Naive thymus-derived CD8-positive, alpha-beta T cell (primary cell): ENCODE results near the gene SCO2. TPM values are rescaled to one million over a fixed set of nuclear protein-coding genes. Genes with fewer than 3 reads are reported as not detected.
A peak's percentile ranks its signal among the peaks of the same experiment; 100 is the strongest.

Experiments
- ATAC-seq, 2 donors: fragments of 150-1000 bp; cut with Tn5 transposase in 1 of 2; sonication (Bioruptor Pico), chemical (Tn5 transposase) in 1 of 2; 1 replicate in 1 of 2; 2 replicates in 1 of 2; pipeline ENCODE4 v1.10.0; 2021; ENCODE audit warnings: mild to moderate bottlenecking in 2 of 2, moderate library complexity in 2 of 2
- POLR2A ChIA-PET: fragments of 350-600 bp; sonication (Branson Sonifier 250); formaldehyde crosslinking; loops from one replicate; lab custom pipeline; 2021; ENCODE audit warnings: antibody characterized with exemption; lab: Charles Lee
- DNase-seq, 10 donors: peaks; one replicate each; pipeline versions ENCODE4 v3.0.0 to v3.0.0-alpha.2; 2020 to 2022
- H3K27ac Mint-ChIP-seq, 10 donors: one replicate each; pipeline ENCODE4 v1.8.0; 2020 to 2022; ENCODE audit warnings: mild to moderate bottlenecking in 10 of 10, mixed read lengths in 10 of 10, moderate library complexity in 4 of 10, inconsistent platforms in 1 of 10
- H3K27me3 Mint-ChIP-seq, 5 donors: one replicate each; pipeline ENCODE4 v1.8.0; 2021 to 2022; ENCODE audit warnings: mixed read lengths in 5 of 5
- H3K36me3 Mint-ChIP-seq, 3 donors: one replicate each; pipeline ENCODE4 v1.8.0; 2020 to 2022; ENCODE audit warnings: mixed read lengths in 3 of 3, mild to moderate bottlenecking in 2 of 3, inconsistent platforms in 1 of 3
- H3K4me1 Mint-ChIP-seq, 4 donors: one replicate each; pipeline ENCODE4 v1.8.0; 2021 to 2022; ENCODE audit warnings: mixed read lengths in 4 of 4
- H3K4me3 Mint-ChIP-seq, 10 donors: one replicate each; pipeline ENCODE4 v1.8.0; 2020 to 2022; ENCODE audit warnings: mild to moderate bottlenecking in 10 of 10, mixed read lengths in 10 of 10, moderate library complexity in 6 of 10, inconsistent platforms in 1 of 10
- H3K9me3 Mint-ChIP-seq, 9 donors: one replicate each; pipeline ENCODE4 v1.8.0; 2020 to 2022; ENCODE audit warnings: mixed read lengths in 9 of 9, mild to moderate bottlenecking in 3 of 9, inconsistent platforms in 1 of 9, moderate library complexity in 1 of 9
- polyA plus RNA-seq, 3 donors: library from polyadenylated mRNA; unstranded; fragments of 300-500 nt; fragmentation: Illumina TruSeq; gene quantifications; one replicate each; pipeline ENCODE4 v1.2.3, GENCODE V29; 2021
- total RNA-seq, 8 experiments: library from RNA in 2 of 8; stranded (reverse) in 2 of 8; gene quantifications; one replicate each; pipeline ENCODE4 v1.2.3 and lab custom pipeline; 2021 to 2026

The SCO2 gene
- total and polyA plus RNA-seq, 5 experiments from 2014 or later: 2.7 to 8.3 (median 5.4) TPM; not detected in 1

DNA sequence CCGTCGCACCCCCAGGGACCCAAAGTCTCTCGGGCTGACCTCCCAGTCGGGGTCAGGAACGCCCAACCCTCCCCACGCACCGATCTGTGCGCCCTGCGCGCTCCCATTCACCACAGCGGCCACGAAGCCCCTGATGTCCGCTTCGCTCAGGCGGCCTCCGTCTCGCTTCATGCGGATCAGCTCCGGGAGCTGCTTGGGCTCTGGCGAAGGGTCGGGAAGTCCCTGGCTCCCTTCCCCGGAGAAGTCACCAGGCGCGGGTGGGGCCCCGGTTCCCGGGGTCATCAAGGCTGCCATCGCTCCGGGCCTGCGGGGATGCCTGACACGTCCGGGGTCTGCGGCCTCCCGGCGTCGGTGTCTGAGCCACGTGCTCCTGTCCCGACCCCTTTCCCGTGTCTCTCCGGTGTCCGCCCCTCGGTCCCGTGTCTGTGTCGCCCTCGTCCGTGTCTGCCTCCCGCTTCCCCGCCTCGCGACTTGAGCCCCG lies 4.1 kb upstream of the SCO2 start:
- Mint-ChIP-seq H3K9me3 (no peaks in the 10 kb centered on the region), H3K4me3 (peak overlapping the region in 8 of 10 donors; percentile 14 to 90 (median 40)), H3K27me3 (peaks cover 0 to 11% (median 0%) of the 10 kb centered on the region in 5 donors), H3K27ac (peak overlapping the region in 4 of 10 donors; percentile 9 to 81 (median 26)), H3K4me1 (peaks cover 22 to 50% (median 39%) of the 10 kb centered on the region in 4 donors), H3K36me3 (no peaks in the 10 kb centered on the region)
- ATAC-seq: no peak
- DNase-seq: peak in 2 of 10 donors; percentile 25 to 63
- POLR2A ChIA-PET: interaction anchor here (0.6 to 6.6 kb wide), 8 partner anchors 9 to 339 kb away, joined by 3 to 121 read pairs (median 9); partner anchors contain the start of genes KLHDC7B, LMF2 and NCAPH2

DNA sequence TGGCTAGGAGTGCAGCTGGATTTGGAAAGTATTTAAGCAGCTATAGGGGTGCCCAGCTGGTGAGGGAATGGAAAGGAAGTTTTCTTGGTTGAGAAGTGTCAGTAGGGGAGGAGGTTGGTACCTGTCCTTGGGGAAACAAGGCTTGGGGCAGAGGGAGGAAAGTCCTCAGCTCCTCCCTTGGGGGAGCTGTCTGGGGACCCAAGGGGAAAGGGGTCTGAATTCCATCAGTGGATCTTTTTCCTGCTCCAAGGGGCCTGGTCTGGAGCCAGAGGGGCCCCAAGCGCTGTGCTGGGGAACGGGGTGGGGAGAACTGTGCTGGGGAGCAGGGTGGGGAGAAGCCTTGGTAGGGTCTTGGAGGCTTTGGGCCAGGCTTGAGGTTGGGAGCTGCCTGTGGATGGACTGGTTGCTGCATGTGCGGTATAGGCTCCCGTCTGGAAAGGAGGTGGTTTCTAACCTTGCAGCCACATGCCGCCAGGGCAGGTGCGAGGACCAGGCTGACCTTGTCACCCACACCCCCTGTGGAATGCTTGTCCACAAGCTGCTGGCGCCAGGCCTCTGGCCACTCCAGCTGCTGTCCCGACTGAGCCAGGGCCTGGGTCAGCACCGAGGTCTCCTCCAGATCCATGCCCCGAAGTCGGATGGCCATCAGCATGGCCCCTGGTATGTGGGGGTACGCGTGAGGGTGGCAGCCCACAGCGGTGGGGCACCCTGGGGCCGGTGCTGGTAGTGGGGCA lies 3.5 kb upstream of the SCO2 start:
- POLR2A ChIA-PET: interaction anchor here (0.6 to 6.6 kb wide), 9 partner anchors 9 to 338 kb away, joined by 3 to 121 read pairs (median 7); partner anchors contain the start of genes KLHDC7B, LMF2, NCAPH2 and SYCE3
- ATAC-seq: no peak
- DNase-seq: peak in 1 of 10 donors; percentile 61
- Mint-ChIP-seq H3K27ac (peak overlapping the region in 6 of 10 donors; percentile 22 to 81 (median 48)), H3K36me3 (no peaks in the 10 kb centered on the region), H3K4me3 (peak overlapping the region; percentile 46 to 90 (median 64)), H3K4me1 (peaks cover 23 to 46% (median 42%) of the 10 kb centered on the region in 4 donors), H3K27me3 (peaks cover 0 to 11% (median 0%) of the 10 kb centered on the region in 5 donors), H3K9me3 (no peaks in the 10 kb centered on the region)

DNA sequence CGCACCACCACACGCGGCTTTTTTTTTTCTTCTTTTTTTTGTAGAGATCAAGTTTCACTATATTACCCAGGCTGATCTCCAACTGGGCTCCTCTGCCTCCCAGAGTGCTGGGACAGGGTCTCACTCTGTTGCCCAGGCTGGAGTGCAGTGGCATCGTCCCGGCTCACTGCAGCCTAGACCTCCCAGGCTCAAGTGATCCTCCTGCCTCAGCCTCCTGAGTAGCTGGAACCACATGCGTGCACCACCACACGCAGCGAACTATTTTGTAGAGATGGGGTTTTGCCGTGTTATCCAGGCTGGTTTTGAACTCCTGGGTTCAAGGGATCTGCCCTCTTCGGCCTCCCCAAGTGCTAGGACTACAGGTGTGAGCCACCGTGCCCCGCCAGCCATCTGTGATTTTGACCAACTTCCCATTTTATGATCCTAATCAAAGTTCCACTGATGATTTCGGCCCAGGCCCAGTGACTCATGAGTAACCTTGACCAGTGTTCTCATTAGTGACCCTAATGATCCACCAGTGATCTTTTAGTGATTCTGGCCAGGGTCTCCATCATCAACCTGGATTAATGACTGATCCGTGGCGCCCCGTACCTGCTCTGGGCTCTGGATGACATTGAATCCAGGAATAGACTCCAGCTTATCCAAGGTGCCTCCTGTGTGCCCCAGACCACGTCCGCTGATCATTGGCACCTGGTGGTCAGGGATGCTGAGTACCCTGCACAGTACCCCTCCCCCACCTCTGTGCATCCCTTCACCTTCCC lies 2.7 kb upstream of the SCO2 start:
- POLR2A ChIA-PET: interaction anchor here (0.6 to 6.6 kb wide), 9 partner anchors 10 to 337 kb away, joined by 3 to 121 read pairs (median 7); partner anchors contain the start of genes KLHDC7B, LMF2, NCAPH2 and SYCE3

DNA sequence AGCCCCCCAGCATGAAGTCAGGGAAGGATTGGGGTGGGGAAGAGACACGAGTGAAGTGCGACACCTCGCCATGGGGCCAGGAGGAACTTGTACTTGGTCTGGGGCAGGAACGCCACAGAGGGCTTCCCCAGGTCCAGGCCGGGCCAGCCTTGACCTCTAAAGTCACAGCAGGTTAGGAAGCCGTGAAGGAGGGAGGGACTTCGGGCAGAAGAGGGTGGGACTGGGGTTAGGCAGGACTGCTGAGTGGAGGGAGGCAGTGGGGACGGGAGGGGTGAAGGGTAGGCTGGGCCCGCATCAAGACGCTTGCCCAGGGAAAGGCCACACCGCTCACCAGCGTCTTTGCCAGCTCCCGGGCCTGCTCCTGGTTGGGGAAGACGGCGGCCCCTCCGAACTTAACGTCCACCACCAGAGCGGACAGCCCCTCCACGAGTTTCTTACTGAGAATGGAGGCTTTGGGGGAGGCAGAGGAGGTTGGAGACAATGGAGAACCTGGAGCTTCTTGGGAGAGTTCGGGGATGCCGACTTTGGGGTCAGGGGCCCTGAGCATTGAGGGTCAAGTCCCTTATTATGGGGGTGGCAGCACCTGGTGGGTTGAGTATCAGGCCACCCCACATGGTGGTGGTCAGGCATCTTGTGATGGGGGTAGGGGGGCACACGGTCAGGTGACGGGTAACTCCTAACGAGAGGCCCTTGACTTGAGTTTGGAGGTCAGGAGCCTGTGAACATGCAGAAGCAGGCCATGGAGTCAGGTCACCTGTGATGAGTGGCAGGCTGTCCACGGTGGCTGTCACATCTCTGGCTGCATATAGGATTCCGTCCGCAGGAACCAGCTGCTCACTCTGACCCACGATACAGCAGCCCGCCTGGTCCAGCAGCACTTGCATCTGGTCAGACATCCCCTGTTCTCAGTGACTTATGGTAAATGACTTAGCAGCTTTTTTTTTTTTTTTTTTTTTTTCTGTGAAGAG lies 1.7 kb upstream of the SCO2 start:
- Mint-ChIP-seq H3K4me1 (peaks cover 21 to 45% (median 38%) of the 10 kb centered on the region in 4 donors), H3K27ac (peak overlapping the region; percentile 63 to 94 (median 78)), H3K4me3 (peak overlapping the region; percentile 59 to 85 (median 72)), H3K9me3 (no peaks in the 10 kb centered on the region), H3K27me3 (peaks cover 0 to 3% (median 0%) of the 10 kb centered on the region in 5 donors), H3K36me3 (peaks cover 0 to 4% (median 0%) of the 10 kb centered on the region in 3 donors)
- ATAC-seq (no peak), DNase-seq (no peak)
- POLR2A ChIA-PET: interaction anchor here (0.6 to 6.6 kb wide), 11 partner anchors 11 to 336 kb away, joined by 3 to 128 read pairs (median 11); partner anchors contain the start of genes LMF2, NCAPH2 and SYCE3

More for the DNA sequence above, 2.7 kb upstream of the SCO2 start:
- Mint-ChIP-seq H3K27me3 (peaks cover 0 to 7% (median 0%) of the 10 kb centered on the region in 5 donors), H3K27ac (peak overlapping the region; percentile 62 to 94 (median 78)), H3K9me3 (no peaks in the 10 kb centered on the region), H3K4me1 (peaks cover 23 to 47% (median 41%) of the 10 kb centered on the region in 4 donors), H3K4me3 (peak overlapping the region; percentile 58 to 90 (median 75)), H3K36me3 (no peaks in the 10 kb centered on the region)
- ATAC-seq (no peak), DNase-seq (peak in 1 of 10 donors; percentile 34)

DNA sequence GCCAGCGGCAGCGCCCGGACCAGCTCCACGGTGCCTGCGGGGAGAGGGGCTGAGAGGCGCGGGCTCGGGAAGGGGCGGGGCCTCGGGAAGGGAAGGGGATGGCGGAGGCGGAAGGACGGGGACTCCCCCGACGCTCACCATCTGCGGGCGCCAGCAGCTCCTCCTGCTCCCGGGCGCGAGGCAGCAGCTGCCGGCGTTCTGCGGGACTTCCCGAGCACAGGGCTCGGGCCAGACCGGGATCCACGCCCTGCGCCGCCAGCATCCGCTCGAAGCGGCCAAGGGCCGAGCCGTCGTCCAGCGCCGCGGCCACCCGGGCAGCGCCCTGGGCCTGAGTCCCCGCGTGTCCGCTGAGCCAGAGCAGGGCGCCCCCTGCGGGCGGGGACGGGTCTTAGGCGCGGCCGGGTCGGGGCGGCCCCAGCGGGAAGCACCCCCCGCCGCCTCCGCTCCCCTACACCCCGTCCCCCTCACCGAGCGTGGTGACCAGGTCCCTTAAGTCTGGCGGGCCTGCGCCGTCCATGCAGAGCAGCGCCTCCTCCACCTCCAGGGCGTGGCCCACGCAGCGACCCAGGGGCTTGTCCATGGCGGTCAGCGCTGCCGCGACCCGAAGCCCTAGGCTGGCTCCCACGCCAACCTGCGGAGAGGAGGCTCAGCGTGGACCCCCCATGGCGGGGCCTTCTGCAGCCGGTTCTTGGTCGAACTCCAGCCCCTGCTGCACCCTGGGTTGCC lies 873 bp upstream of the SCO2 start:
- H3K27ac Mint-ChIP-seq: peak overlapping the region in 8 of 10 donors; percentile 69 to 94 (median 76)
- POLR2A ChIA-PET: interaction anchor here (0.6 to 6.6 kb wide), 32 partner anchors 9 to 334 kb away, joined by 3 to 128 read pairs (median 6); partner anchors contain the start of genes ARSA, CHKB, CPT1B and HDAC10
- peak; percentile 43 to 47 for ATAC-seq
- peak; percentile 69 to 86 (median 76) for DNase-seq
- peaks cover 21 to 45% (median 37%) of the 10 kb centered on the region in 4 donors for H3K4me1 Mint-ChIP-seq
- H3K9me3 Mint-ChIP-seq: no peaks in the 10 kb centered on the region
- peaks cover 0 to 6% (median 0%) of the 10 kb centered on the region in 3 donors for H3K36me3 Mint-ChIP-seq
- H3K4me3 Mint-ChIP-seq: peak overlapping the region; percentile 59 to 85 (median 72)
- peaks cover 0 to 3% (median 0%) of the 10 kb centered on the region in 5 donors for H3K27me3 Mint-ChIP-seq

DNA sequence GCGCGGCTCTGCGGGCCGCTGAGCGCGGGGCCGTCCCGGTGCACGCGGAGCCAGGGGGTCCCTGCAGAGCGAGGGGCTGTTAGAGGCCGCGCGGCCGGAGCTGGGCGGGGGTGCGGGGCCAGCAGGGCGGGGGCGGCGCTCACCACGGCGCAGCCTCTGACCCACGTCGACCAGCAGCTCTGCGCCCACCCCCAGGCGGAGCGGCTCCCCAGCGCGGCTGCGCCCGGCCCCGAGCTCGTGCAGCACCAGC lies 385 bp upstream of the SCO2 start:
- H3K27me3 Mint-ChIP-seq: peaks cover 0 to 1% (median 0%) of the 10 kb centered on the region in 5 donors
- peaks cover 19 to 41% (median 34%) of the 10 kb centered on the region in 4 donors for H3K4me1 Mint-ChIP-seq
- no peaks in the 10 kb centered on the region for H3K9me3 Mint-ChIP-seq
- DNase-seq (no peak), ATAC-seq (no peak)
- peaks cover 0 to 6% (median 0%) of the 10 kb centered on the region in 3 donors for H3K36me3 Mint-ChIP-seq
- H3K27ac Mint-ChIP-seq: peak overlapping the region in 9 of 10 donors; percentile 41 to 88 (median 84)
- peak overlapping the region; percentile 60 to 91 (median 82) for H3K4me3 Mint-ChIP-seq
- POLR2A ChIA-PET: interaction anchor here (0.6 to 6.6 kb wide), 34 partner anchors 9 to 334 kb away, joined by 3 to 128 read pairs (median 6); partner anchors contain the start of genes ARSA, CHKB, CPT1B and HDAC10

DNA sequence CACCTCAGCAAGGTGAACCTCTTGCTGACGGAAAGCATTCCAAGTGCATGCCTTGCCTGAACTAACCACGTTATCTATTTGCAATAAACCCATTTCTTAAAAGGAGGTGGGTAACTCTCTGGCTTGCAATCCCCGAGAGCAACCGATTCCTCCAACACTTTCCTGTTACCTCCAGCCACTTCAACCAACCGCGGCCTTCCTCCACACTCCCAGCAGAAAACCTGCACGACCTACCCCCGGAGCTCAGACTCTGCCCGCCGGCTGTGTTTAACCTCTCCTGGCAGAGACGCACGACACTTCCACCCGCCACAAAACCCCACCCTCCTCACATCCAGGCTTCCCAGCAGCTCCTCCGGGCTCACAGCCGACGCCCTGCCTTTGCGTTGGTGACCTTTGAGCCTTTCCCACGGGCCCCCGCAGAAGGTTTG lies 708 bp downstream of the SCO2 start:
- Mint-ChIP-seq H3K4me3 (peak overlapping the region; percentile 72 to 91 (median 86)), H3K27ac (peak overlapping the region; percentile 70 to 94 (median 88)), H3K36me3 (peaks cover 0 to 14% (median 0%) of the 10 kb centered on the region in 3 donors), H3K9me3 (no peaks in the 10 kb centered on the region), H3K27me3 (no peaks in the 10 kb centered on the region), H3K4me1 (peaks cover 18 to 40% (median 32%) of the 10 kb centered on the region in 4 donors)
- ATAC-seq: no peak
- POLR2A ChIA-PET: interaction anchor here (0.7 to 6.6 kb wide), 20 partner anchors 10 to 541 kb away, joined by 3 to 128 read pairs (median 12); partner anchors contain the start of genes CHKB, HDAC10, KLHDC7B and LMF2
- no peak for DNase-seq

DNA sequence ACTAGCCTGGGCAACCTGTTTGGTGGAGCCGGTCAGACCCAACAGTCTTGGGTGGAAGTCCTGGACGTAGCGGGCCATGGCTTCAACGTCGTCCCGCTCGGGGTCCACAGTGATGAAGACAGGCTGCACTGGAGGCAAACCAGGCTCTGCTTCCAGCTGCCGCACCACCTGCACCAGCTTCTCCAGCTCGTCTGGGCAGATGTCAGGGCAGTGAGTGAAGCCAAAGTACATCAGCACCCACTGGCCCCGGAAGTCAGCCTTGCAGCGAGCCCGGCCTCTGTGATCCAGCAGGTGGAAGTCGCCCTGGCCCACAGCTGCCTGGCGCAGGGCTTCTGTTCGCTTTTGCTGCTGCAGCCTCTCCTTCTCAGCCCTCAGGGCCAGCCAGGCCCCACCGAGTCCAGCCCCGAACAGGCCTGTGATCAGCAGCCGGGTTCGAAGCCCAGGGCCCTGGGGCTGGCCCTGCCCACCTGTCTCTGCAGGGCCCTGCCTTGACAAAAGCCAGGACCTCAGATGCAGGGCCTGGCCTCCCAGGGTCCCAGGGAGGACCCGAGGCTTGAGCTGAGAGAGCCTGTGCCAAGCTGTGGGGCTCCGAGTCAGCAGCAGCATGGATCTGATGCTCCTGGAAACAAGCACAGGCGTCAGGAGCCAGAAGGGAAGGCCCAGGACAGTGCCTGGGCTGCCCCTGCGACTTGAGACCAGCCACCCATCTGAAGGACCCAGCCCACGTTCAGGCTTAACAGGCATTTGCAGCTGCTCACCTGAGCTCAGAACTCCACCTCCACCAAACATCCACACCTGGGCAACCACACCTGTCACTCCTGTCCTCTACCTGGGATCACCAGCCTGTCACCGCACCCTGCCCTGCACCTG lies 1.4 kb downstream of the SCO2 start:
- ATAC-seq (no peak), DNase-seq (no peak)
- no peaks in the 10 kb centered on the region for H3K27me3 Mint-ChIP-seq
- peak overlapping the region; percentile 70 to 94 (median 88) for H3K27ac Mint-ChIP-seq
- H3K36me3 Mint-ChIP-seq: peaks cover 0 to 19% (median 0%) of the 10 kb centered on the region in 3 donors
- H3K4me1 Mint-ChIP-seq: peaks cover 18 to 38% (median 32%) of the 10 kb centered on the region in 4 donors
- H3K9me3 Mint-ChIP-seq: no peaks in the 10 kb centered on the region
- POLR2A ChIA-PET: interaction anchor here (0.8 to 6.6 kb wide), 7 partner anchors 14 to 272 kb away, joined by 3 to 128 read pairs (median 13); partner anchors contain the start of genes CHKB, HDAC10, LMF2 and NCAPH2
- peak overlapping the region; percentile 72 to 91 (median 86) for H3K4me3 Mint-ChIP-seq

DNA sequence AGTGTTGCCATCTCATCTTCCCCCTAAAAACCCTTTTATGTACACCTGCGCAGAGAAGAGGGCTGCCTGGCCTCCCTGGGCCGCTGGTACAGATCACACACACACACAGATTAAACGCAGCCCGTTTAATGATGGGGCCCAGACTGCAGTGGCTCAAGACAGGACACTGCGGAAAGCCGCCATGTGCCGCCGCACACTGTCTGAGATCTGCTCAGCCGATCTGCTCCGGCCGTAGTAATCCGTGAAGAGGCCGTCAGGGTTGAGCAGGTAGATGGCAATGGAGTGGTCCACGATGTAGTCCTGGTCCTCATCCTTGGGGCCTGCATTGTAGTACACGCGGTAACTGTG lies 2.0 kb downstream of the SCO2 start:
- DNase-seq (no peak), ATAC-seq (no peak)
- Mint-ChIP-seq H3K4me1 (peaks cover 16 to 33% (median 27%) of the 10 kb centered on the region in 4 donors), H3K4me3 (peak overlapping the region in 6 of 10 donors; percentile 22 to 58 (median 47)), H3K36me3 (peaks cover 0 to 24% (median 1%) of the 10 kb centered on the region in 3 donors), H3K27me3 (no peaks in the 10 kb centered on the region), H3K27ac (peak overlapping the region in 1 of 10 donors; percentile 13), H3K9me3 (no peaks in the 10 kb centered on the region)
- POLR2A ChIA-PET: interaction anchor here (1.2 to 5.6 kb wide), 3 partner anchors 15 to 180 kb away, joined by 3 to 128 read pairs (median 3); partner anchors contain the start of genes KLHDC7B, LMF2, NCAPH2 and PPP6R2
